ENCODE results near the gene ZSWIM1. TPM values are rescaled to one million over a fixed set of nuclear protein-coding genes. Genes with fewer than 3 reads are reported as not detected.

The ZSWIM1 gene
- total RNA-seq, 1 experiment from 2014 or later, result 13.0 TPM

GRCh38 chr20:45890077-45890984 lies 9.3 kb downstream of the ZSWIM1 start:
- BruUV-seq (replicated peaks), result TSS peak; percentile 78
- peak overlapping the region; percentile 77; the same call in 1 of the 2 replicates for H3K27ac ChIP-seq (ENCODE audit: low read depth, low read length)

More at GRCh38 chr20:45890077-45890984, 9.3 kb downstream of the ZSWIM1 start:
- H3K4me1 ChIP-seq (ENCODE audit: control insufficient read depth in 1 of 2, insufficient read depth in 2 of 2, low read length in 2 of 2), result peaks cover 11 to 21% of the 10 kb centered on the region in 2 experiments
- intact Hi-C loops (cut with micrococcal nuclease), result no loop called here
- ChIA-PET CTCF (no interaction called here), RAD21 (ENCODE audit: low non-redundant PET in 1 of 2, low total read pairs in 2 of 2, uncharacterized antibody in 2 of 2, unreplicated experiment in 2 of 2) (no interaction called here), POLR2A (no interaction called here)
- peak overlapping the region; percentile 76 for H3K9ac ChIP-seq (ENCODE audit: low read length)
- H3K4me3 ChIP-seq (replicated peaks in 1 of 2; ENCODE audit: low read depth in 1 of 2, low read length in 2 of 2), result peak overlapping the region; percentile 83 to 93
- H2AFZ ChIP-seq (ENCODE audit: low read depth, low read length, poor library complexity, severe bottlenecking), result peak overlapping the region; percentile 80
- TF ChIP-seq MAX (IDR thresholded peaks at IDR 0.05) (no peak), ZFX (IDR thresholded peaks at IDR 0.05) (no peak), SRF (IDR thresholded peaks at IDR 0.05; ENCODE audit: low read depth) (no peak), EGR1 (IDR thresholded peaks at IDR 0.05; ENCODE audit: low read depth) (no peak), EZH2phosphoT487 (IDR thresholded peaks at IDR 0.05; ENCODE audit: borderline replicate concordance) (no peak), CBX3 (IDR thresholded peaks at IDR 0.05; ENCODE audit: low read depth) (no peak), FOSL1 (IDR thresholded peaks at IDR 0.05; ENCODE audit: low read depth) (no peak), JUND (IDR thresholded peaks at IDR 0.05) (no peak), ELF1 (IDR thresholded peaks at IDR 0.05; ENCODE audit: borderline replicate concordance, low read depth) (no peak)
- H3K36me3 ChIP-seq (ENCODE audit: control insufficient read depth in 1 of 2, insufficient read depth in 2 of 2, low read length in 2 of 2), result peaks cover 6 to 21% of the 10 kb centered on the region in 2 experiments; a peak in 3 of 4 replicates
- DNase-seq (ENCODE audit: low read depth, low spot score) (no peak), ATAC-seq (no peak)
- peak overlapping the region; percentile 99 for H3K4me2 ChIP-seq (ENCODE audit: low read length)
- H3K9me2 ChIP-seq (ENCODE audit: insufficient read depth), result no peaks in the 10 kb centered on the region
- H3K79me2 ChIP-seq (ENCODE audit: insufficient read depth, low read length), result peaks cover 4% of the 10 kb centered on the region; the same call in 1 of the 2 replicates
- H4K20me1 ChIP-seq (ENCODE audit: insufficient read depth), result no peaks in the 10 kb centered on the region
- H3K9me3 ChIP-seq (ENCODE audit: control insufficient read depth in 1 of 2, insufficient read depth in 1 of 2, low read depth in 1 of 2, low read length in 2 of 2), result no peaks in the 10 kb centered on the region
- H3K27me3 ChIP-seq (ENCODE audit: insufficient read depth, low read length), result no peaks in the 10 kb centered on the region

Measured in HCT116 (cell line).